NCI-H82 treated with DMSO at 0.1 percent for 48 hours (cell line): ENCODE results near the gene KCNIP1.

Experiments
- DNase-seq: peaks from one replicate; lab custom pipeline; 2025; ENCODE audit not compliant: unreplicated experiment; lab: John Stamatoyannopoulos, UW

KCNIP1 gene

GRCh38 chr5:170626507-170627150 is 122.8 kb downstream of the KCNIP1 start:
- no peak for DNase-seq

GRCh38 chr5:170627271-170627670 is 123.5 kb downstream of the KCNIP1 start:
- DNase-seq: no peak

GRCh38 chr5:170628028-170628427 is 124.2 kb downstream of the KCNIP1 start:
- DNase-seq: no peak

GRCh38 chr5:170628691-170629565 is 125.1 kb downstream of the KCNIP1 start:
- no peak for DNase-seq

- no peak for DNase-seq
These were observed 125.9 kb downstream of the KCNIP1 start for GRCh38 chr5:170629566-170630175.

GRCh38 chr5:170630226-170630625 is 126.4 kb downstream of the KCNIP1 start:
- DNase-seq: no peak

GRCh38 chr5:170630711-170631141 is 126.9 kb downstream of the KCNIP1 start:
- no peak for DNase-seq

GRCh38 chr5:170631466-170632195 is 127.8 kb downstream of the KCNIP1 start:
- DNase-seq: no peak

- DNase-seq: no peak
These were observed 128.6 kb downstream of the KCNIP1 start for GRCh38 chr5:170632266-170632984.

- no peak for DNase-seq
These were observed 129.1 kb downstream of the KCNIP1 start for GRCh38 chr5:170632985-170633234.

- DNase-seq: peak; percentile 6
These were observed 129.6 kb downstream of the KCNIP1 start for GRCh38 chr5:170633235-170634081.

GRCh38 chr5:170634256-170634990 is 130.6 kb downstream of the KCNIP1 start:
- no peak for DNase-seq

- no peak for DNase-seq
These were observed 131.9 kb downstream of the KCNIP1 start for GRCh38 chr5:170635706-170636105.

GRCh38 chr5:170636206-170636605 is 132.4 kb downstream of the KCNIP1 start:
- DNase-seq: no peak

GRCh38 chr5:170636801-170637477 is 133.1 kb downstream of the KCNIP1 start:
- no peak for DNase-seq

GRCh38 chr5:170638051-170638450 is 134.2 kb downstream of the KCNIP1 start:
- DNase-seq: no peak

GRCh38 chr5:170638454-170639220 is 134.8 kb downstream of the KCNIP1 start:
- no peak for DNase-seq
